ENCODE data around the gene NTN1. TPM values are rescaled to one million over a fixed set of nuclear protein-coding genes. Genes with fewer than 3 reads are reported as not detected.

Gene NTN1
- total RNA-seq, 1 donor from 2014 or later: 4.7 TPM

DNA sequence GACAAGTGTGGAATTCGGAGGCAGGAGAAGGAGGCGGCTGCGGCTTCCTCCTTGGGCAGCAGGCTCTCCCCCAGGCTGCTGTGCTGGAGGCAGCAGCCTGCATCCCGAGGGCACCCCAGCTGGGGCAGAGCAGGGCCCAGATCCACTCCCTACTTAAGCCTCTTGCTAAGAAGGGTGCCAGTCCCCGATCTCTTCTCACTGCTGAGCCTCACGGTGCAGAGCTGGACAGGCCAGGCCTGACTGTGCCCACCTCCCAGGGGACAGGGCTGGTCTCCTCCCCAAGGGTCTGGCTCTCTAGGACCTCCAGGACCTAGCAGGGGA is 210.8 kb downstream of the NTN1 start:
- Histone ChIP-seq H3K4me3 (no peak overlapping the region), H3K9me3 (no peaks in the 10 kb centered on the region), H3K36me3 (no peaks in the 10 kb centered on the region), H3K27ac (peak overlapping the region; percentile 79), H3K27me3 (no peaks in the 10 kb centered on the region), H3K4me1 (peaks cover 41% of the 10 kb centered on the region)
- intact Hi-C loops (cut with DNase I): no loop called here
- DNase-seq (ENCODE audit: extremely low spot score in 2 of 2): no peak
- no peak for TF ChIP-seq POLR2A (IDR thresholded peaks at IDR 0.05)
- TF ChIP-seq CTCF (IDR thresholded peaks at IDR 0.05): no peak
- no peak for TF ChIP-seq POLR2AphosphoS5 (IDR thresholded peaks at IDR 0.05; ENCODE audit: insufficient read depth in 1 of 2, low read depth in 1 of 2)

GRCh38 chr17:9232591-9233270 is 211.4 kb downstream of the NTN1 start:
- Histone ChIP-seq H3K4me3 (no peak overlapping the region), H3K9me3 (no peaks in the 10 kb centered on the region), H3K27ac (peak overlapping the region; percentile 79), H3K36me3 (no peaks in the 10 kb centered on the region), H3K4me1 (peaks cover 40% of the 10 kb centered on the region), H3K27me3 (no peaks in the 10 kb centered on the region)
- intact Hi-C loops (cut with DNase I): no loop called here
- DNase-seq (ENCODE audit: extremely low spot score in 2 of 2): no peak
- TF ChIP-seq POLR2AphosphoS5 (IDR thresholded peaks at IDR 0.05; ENCODE audit: insufficient read depth in 1 of 2, low read depth in 1 of 2) (peak; percentile 76 to 84), POLR2A (IDR thresholded peaks at IDR 0.05) (no peak), CTCF (IDR thresholded peaks at IDR 0.05) (no peak)

DNA sequence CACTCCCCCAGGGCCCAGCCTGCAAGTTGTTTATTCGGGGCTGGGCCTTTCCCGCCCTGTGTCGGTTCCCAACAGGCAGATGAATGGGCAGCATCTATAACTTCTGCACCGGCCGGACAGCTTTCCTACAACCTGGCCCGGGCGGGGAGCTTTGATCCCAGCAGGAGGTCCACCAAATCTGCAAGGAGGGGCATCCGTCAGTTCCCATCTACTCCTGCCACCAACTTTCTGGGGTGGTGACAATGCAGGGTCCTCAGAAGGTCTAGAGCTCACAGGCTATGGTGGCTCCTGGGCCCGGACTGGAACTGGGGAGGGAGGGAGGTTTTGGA is 211.9 kb downstream of the NTN1 start:
- Histone ChIP-seq H3K27me3 (no peaks in the 10 kb centered on the region), H3K27ac (peak overlapping the region; percentile 79), H3K9me3 (no peaks in the 10 kb centered on the region), H3K4me3 (no peak overlapping the region), H3K4me1 (peaks cover 40% of the 10 kb centered on the region), H3K36me3 (no peaks in the 10 kb centered on the region)
- DNase-seq (ENCODE audit: extremely low spot score in 2 of 2): no peak
- no peak for TF ChIP-seq POLR2AphosphoS5 (IDR thresholded peaks at IDR 0.05; ENCODE audit: insufficient read depth in 1 of 2, low read depth in 1 of 2)
- intact Hi-C loops (cut with DNase I): no loop called here

- no peak for DNase-seq (ENCODE audit: extremely low spot score in 2 of 2)
- Histone ChIP-seq H3K4me3 (no peak overlapping the region), H3K4me1 (peaks cover 42% of the 10 kb centered on the region), H3K27me3 (no peaks in the 10 kb centered on the region), H3K9me3 (no peaks in the 10 kb centered on the region), H3K27ac (peak overlapping the region; percentile 79), H3K36me3 (no peaks in the 10 kb centered on the region)
- TF ChIP-seq POLR2A (IDR thresholded peaks at IDR 0.05) (no peak), CTCF (IDR thresholded peaks at IDR 0.05) (no peak), POLR2AphosphoS5 (IDR thresholded peaks at IDR 0.05; ENCODE audit: insufficient read depth in 1 of 2, low read depth in 1 of 2) (no peak)
- intact Hi-C loops (cut with DNase I): no loop called here
These were observed 212.5 kb downstream of the NTN1 start for GRCh38 chr17:9233761-9234160.

- peaks cover 49% of the 10 kb centered on the region for H3K4me1 ChIP-seq
- TF ChIP-seq CTCF (IDR thresholded peaks at IDR 0.05): no peak
- TF ChIP-seq POLR2AphosphoS5 (IDR thresholded peaks at IDR 0.05; ENCODE audit: insufficient read depth in 1 of 2, low read depth in 1 of 2): no peak
- no peak for TF ChIP-seq POLR2A (IDR thresholded peaks at IDR 0.05)
- H3K27ac ChIP-seq: peak overlapping the region; percentile 20
- no peaks in the 10 kb centered on the region for H3K9me3 ChIP-seq
- intact Hi-C loops (cut with DNase I): no loop called here
- H3K36me3 ChIP-seq: no peaks in the 10 kb centered on the region
- DNase-seq (ENCODE audit: extremely low spot score in 2 of 2): no peak
- H3K27me3 ChIP-seq: no peaks in the 10 kb centered on the region
- H3K4me3 ChIP-seq: no peak overlapping the region
These were observed 213.2 kb downstream of the NTN1 start for GRCh38 chr17:9234389-9234945.
